ENCODE results near the gene LSM14B. TPM values are rescaled to one million over a fixed set of nuclear protein-coding genes. Genes with fewer than 3 reads are reported as not detected.
A peak's percentile ranks its signal among the peaks of the same experiment; 100 is the strongest.

LSM14B gene
- total RNA-seq, 1 donor from 2014 or later: 35.1 TPM

- DNase-seq (no peak), ATAC-seq (no peak)
- intact Hi-C loops (cut with DNase I): no loop called here
- H3K4me1 ChIP-seq: no peaks in the 10 kb centered on the region
- no peak overlapping the region for H3K27ac ChIP-seq
- H3K9me3 ChIP-seq: no peaks in the 10 kb centered on the region
- H3K36me3 ChIP-seq: peaks cover 39% of the 10 kb centered on the region
- H3K4me3 ChIP-seq: no peak overlapping the region
- TF ChIP-seq, protein P1, sequence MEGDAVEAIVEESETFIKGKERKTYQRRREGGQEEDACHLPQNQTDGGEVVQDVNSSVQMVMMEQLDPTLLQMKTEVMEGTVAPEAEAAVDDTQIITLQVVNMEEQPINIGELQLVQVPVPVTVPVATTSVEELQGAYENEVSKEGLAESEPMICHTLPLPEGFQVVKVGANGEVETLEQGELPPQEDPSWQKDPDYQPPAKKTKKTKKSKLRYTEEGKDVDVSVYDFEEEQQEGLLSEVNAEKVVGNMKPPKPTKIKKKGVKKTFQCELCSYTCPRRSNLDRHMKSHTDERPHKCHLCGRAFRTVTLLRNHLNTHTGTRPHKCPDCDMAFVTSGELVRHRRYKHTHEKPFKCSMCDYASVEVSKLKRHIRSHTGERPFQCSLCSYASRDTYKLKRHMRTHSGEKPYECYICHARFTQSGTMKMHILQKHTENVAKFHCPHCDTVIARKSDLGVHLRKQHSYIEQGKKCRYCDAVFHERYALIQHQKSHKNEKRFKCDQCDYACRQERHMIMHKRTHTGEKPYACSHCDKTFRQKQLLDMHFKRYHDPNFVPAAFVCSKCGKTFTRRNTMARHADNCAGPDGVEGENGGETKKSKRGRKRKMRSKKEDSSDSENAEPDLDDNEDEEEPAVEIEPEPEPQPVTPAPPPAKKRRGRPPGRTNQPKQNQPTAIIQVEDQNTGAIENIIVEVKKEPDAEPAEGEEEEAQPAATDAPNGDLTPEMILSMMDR (IDR thresholded peaks at IDR 0.05): no peak
- no peaks in the 10 kb centered on the region for H3K27me3 ChIP-seq
Observed at GRCh38 chr20:62176866-62177265, 54.6 kb downstream of the LSM14B start.

GRCh38 chr20:62177307-62177706, 55.0 kb downstream of the LSM14B start:
- Histone ChIP-seq H3K27me3 (no peaks in the 10 kb centered on the region), H3K9me3 (no peaks in the 10 kb centered on the region), H3K4me1 (peaks cover 4% of the 10 kb centered on the region), H3K27ac (no peak overlapping the region), H3K4me3 (no peak overlapping the region), H3K36me3 (peaks cover 39% of the 10 kb centered on the region)
- intact Hi-C loops (cut with DNase I): no loop called here
- no peak for ATAC-seq
- TF ChIP-seq, protein P1 (IDR thresholded peaks at IDR 0.05): no peak
- DNase-seq: no peak

DNA sequence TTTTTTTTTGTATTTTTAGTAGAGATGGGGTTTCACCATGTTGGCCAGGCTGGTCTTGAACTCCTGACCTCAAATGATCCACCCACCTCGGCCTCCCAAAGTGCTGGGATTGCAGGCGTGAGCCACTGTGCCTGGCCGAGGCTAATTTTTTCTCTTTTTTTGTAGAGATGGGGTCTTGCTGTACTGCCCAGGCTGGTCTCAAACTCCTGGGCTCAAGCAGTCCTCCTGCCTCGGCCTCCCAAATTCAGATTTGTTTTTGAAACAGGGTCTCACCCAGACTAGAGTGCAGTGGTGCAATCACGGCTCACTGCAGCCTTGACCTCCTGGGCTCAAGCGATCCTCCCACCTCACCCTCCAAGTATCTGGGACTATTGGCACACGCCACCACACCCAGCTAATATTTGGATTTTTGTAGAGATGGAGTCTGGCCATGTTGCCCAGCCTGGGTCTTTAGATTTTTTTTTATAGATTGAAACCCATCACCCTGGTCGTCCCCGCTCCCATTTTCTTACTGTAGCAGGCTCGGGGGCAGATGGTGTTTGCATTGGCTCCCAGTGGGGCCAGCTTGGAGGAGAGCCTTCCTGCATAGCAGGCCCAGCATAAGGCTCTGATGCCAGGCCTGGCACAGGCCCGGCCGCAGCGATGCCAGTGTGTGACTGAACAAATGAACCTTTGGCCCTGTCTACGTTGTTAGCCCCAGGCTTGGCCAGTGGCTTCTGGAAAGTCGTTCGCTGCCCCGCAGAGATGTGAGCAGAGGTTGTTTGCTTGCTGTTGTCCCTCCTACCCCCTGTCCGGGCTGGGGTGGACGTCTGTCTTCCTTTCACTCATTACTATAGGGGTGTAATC, 56.3 kb downstream of the LSM14B start:
- TF ChIP-seq, protein P1 (IDR thresholded peaks at IDR 0.05): no peak
- Histone ChIP-seq H3K4me3 (no peak overlapping the region), H3K27ac (no peak overlapping the region), H3K36me3 (peaks cover 30% of the 10 kb centered on the region), H3K4me1 (peaks cover 5% of the 10 kb centered on the region), H3K9me3 (no peaks in the 10 kb centered on the region), H3K27me3 (no peaks in the 10 kb centered on the region)
- ATAC-seq: no peak
- DNase-seq: no peak
- intact Hi-C loops (cut with DNase I): no loop called here

GRCh38 chr20:62179162-62179504, 56.9 kb downstream of the LSM14B start:
- ATAC-seq: no peak
- peaks cover 29% of the 10 kb centered on the region for H3K36me3 ChIP-seq
- intact Hi-C loops (cut with DNase I): no loop called here
- no peaks in the 10 kb centered on the region for H3K9me3 ChIP-seq
- no peak for DNase-seq
- H3K27me3 ChIP-seq: no peaks in the 10 kb centered on the region
- H3K4me1 ChIP-seq: peaks cover 11% of the 10 kb centered on the region
- no peak overlapping the region for H3K4me3 ChIP-seq
- no peak overlapping the region for H3K27ac ChIP-seq
- TF ChIP-seq, protein P1 (IDR thresholded peaks at IDR 0.05): no peak

DNA sequence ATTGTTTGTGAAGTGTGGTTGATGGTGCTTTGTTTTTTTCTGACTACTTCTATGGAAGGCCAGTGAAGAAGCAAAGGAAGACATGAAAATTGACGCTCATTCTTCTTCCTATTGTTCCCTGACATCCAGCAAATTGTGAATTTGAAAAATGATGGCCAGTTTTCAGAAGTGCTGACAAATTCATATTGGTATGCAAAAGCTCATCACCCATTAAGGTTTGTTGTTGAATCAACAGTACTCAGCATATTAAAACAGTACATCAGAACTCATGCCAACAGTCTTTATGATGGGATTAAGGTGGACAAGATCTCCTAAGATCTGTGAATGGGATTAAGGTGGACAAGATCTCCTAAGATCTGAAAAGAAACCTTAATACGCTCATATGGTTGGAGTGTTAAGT, 59.5 kb downstream of the LSM14B start:
- no peak for DNase-seq
- intact Hi-C loops (cut with DNase I): no loop called here
- peaks cover 5% of the 10 kb centered on the region for H3K36me3 ChIP-seq
- TF ChIP-seq, protein P1 (IDR thresholded peaks at IDR 0.05): no peak
- H3K27me3 ChIP-seq: no peaks in the 10 kb centered on the region
- no peaks in the 10 kb centered on the region for H3K9me3 ChIP-seq
- peaks cover 14% of the 10 kb centered on the region for H3K4me1 ChIP-seq
- peak overlapping the region; percentile 94 for H3K4me3 ChIP-seq
- peak overlapping the region; percentile 97 for H3K27ac ChIP-seq
- ATAC-seq: no peak
